MG63 (cell line): ENCODE measurements around the gene RAB40AL. TPM values are rescaled to one million over a fixed set of nuclear protein-coding genes. Genes with fewer than 3 reads are reported as not detected.

Experiments used
- DNase-seq: peaks from one replicate; pipeline ENCODE4 v3.0.0-alpha.2; 2020
- H3K27me3 ChIP-seq: fragments of 250-450 bp; sonication (Bioruptor Pico); 2 replicates; pipeline ENCODE4 v1.5.1; 2020; ENCODE audit warnings: mild to moderate bottlenecking, moderate library complexity
- H3K36me3 ChIP-seq: fragments of 250-450 bp; sonication (Bioruptor Pico); 2 replicates; pipeline ENCODE4 v1.5.1; 2020; ENCODE audit warnings: mild to moderate bottlenecking, moderate library complexity
- H3K4me3 ChIP-seq: fragments of 250-450 bp; sonication (Bioruptor Pico); 2 replicates; pipeline ENCODE4 v1.5.1; 2020; ENCODE audit warnings: mild to moderate bottlenecking, moderate library complexity
- H3K9me3 ChIP-seq: fragments of 250-450 bp; sonication (Bioruptor Pico); 2 replicates; pipeline ENCODE4 v1.5.1; 2020; ENCODE audit warnings: mild to moderate bottlenecking, moderate library complexity
- total RNA-seq: library from RNA; depleted of rRNA; stranded (reverse); fragments of >200 nt; shearing (Covaris generic); gene quantifications from 2 replicates; pipeline ENCODE4 v1.2.3, GENCODE V29; 2014; ENCODE audit warnings: low replicate concordance; rRNA removed

The RAB40AL gene
- total RNA-seq, 1 experiment from 2014 or later = not detected

- DNase-seq = no peak
- no peaks in the 10 kb centered on the region for H3K36me3 ChIP-seq
- H3K4me3 ChIP-seq = no peak overlapping the region
- H3K27me3 ChIP-seq = no peaks in the 10 kb centered on the region
- peaks cover 4% of the 10 kb centered on the region; the same call in 1 of the 2 replicates for H3K9me3 ChIP-seq
Observed at GRCh38 chrX:102975016-102975415, 37.9 kb downstream of the RAB40AL start.

- peaks cover 4% of the 10 kb centered on the region; the same call in 1 of the 2 replicates for H3K9me3 ChIP-seq
- H3K27me3 ChIP-seq = no peaks in the 10 kb centered on the region
- DNase-seq = peak; percentile 32
- no peaks in the 10 kb centered on the region for H3K36me3 ChIP-seq
- H3K4me3 ChIP-seq = no peak overlapping the region
Observed at GRCh38 chrX:102976286-102976685, 39.2 kb downstream of the RAB40AL start.

- H3K27me3 ChIP-seq = no peaks in the 10 kb centered on the region
- H3K36me3 ChIP-seq = no peaks in the 10 kb centered on the region
- DNase-seq = peak; percentile 69
- H3K4me3 ChIP-seq = no peak overlapping the region
- no peaks in the 10 kb centered on the region for H3K9me3 ChIP-seq
Observed at GRCh38 chrX:102976793-102977495, 39.9 kb downstream of the RAB40AL start.

- H3K4me3 ChIP-seq = no peak overlapping the region
- DNase-seq = no peak
- H3K9me3 ChIP-seq = no peaks in the 10 kb centered on the region
- H3K36me3 ChIP-seq = no peaks in the 10 kb centered on the region
- H3K27me3 ChIP-seq = no peaks in the 10 kb centered on the region
Observed at GRCh38 chrX:102978594-102978993, 41.5 kb downstream of the RAB40AL start.

- DNase-seq = no peak
- no peak overlapping the region for H3K4me3 ChIP-seq
- no peaks in the 10 kb centered on the region for H3K9me3 ChIP-seq
- no peaks in the 10 kb centered on the region for H3K27me3 ChIP-seq
- no peaks in the 10 kb centered on the region for H3K36me3 ChIP-seq
Observed at GRCh38 chrX:102979536-102979935, 42.5 kb downstream of the RAB40AL start.

- H3K36me3 ChIP-seq = no peaks in the 10 kb centered on the region
- no peak overlapping the region for H3K4me3 ChIP-seq
- H3K27me3 ChIP-seq = no peaks in the 10 kb centered on the region
- no peaks in the 10 kb centered on the region for H3K9me3 ChIP-seq
- no peak for DNase-seq
Observed at GRCh38 chrX:102983205-102983604, 46.1 kb downstream of the RAB40AL start.

GRCh38 chrX:102985192-102985591, 48.1 kb downstream of the RAB40AL start:
- Histone ChIP-seq H3K9me3 (no peaks in the 10 kb centered on the region), H3K27me3 (no peaks in the 10 kb centered on the region), H3K36me3 (no peaks in the 10 kb centered on the region), H3K4me3 (no peak overlapping the region)
- no peak for DNase-seq

Other genes starting within 250 kb of the RAB40AL start
- gene GPRASP2, start 224.8 kb upstream of the RAB40AL start, total RNA-seq = 4.3 and 11.3 TPM in 2 replicates
- 0.95 and 1.9 TPM in 2 replicates for gene GPRASP3, start 216.5 kb upstream of the RAB40AL start, total RNA-seq
- gene BEX1, start 126.9 kb downstream of the RAB40AL start, total RNA-seq = 10.9 and 12.3 TPM in 2 replicates
- gene NXF3, start 155.9 kb downstream of the RAB40AL start, total RNA-seq = 0.63 TPM in 1 of 2 replicates, not detected in the other